ENCODE data around the gene ABI3BP. TPM values are rescaled to one million over a fixed set of nuclear protein-coding genes. Genes with fewer than 3 reads are reported as not detected.

Gene ABI3BP
- total RNA-seq, 3 donors from 2014 or later = 13.5 to 70.8 (median 47.0) TPM

- no peak overlapping the region for H3K4me3 ChIP-seq
- intact Hi-C loops (cut with DNase I, micrococcal nuclease) = no loop called here
- TF ChIP-seq CTCF (IDR thresholded peaks at IDR 0.05) = no peak
- ATAC-seq = no peak
- no peak for DNase-seq
- no peaks in the 10 kb centered on the region for H3K36me3 ChIP-seq (ENCODE audit: low read depth)
- H3K9me3 ChIP-seq = no peaks in the 10 kb centered on the region
- H3K4me1 ChIP-seq (ENCODE audit: low read depth) = no peaks in the 10 kb centered on the region
Observed at GRCh38 chr3:100802126-100802525, 191.1 kb downstream of the ABI3BP start.

- Histone ChIP-seq H3K9me3 (no peaks in the 10 kb centered on the region), H3K4me1 (ENCODE audit: low read depth) (no peaks in the 10 kb centered on the region), H3K4me3 (no peak overlapping the region), H3K36me3 (ENCODE audit: low read depth) (no peaks in the 10 kb centered on the region)
- intact Hi-C loops (cut with DNase I, micrococcal nuclease) = no loop called here
- no peak for TF ChIP-seq CTCF (IDR thresholded peaks at IDR 0.05)
- ATAC-seq = no peak
- DNase-seq = no peak
Observed at GRCh38 chr3:100798012-100798411, 195.2 kb downstream of the ABI3BP start.

- ATAC-seq = no peak
- Histone ChIP-seq H3K4me1 (ENCODE audit: low read depth) (no peaks in the 10 kb centered on the region), H3K4me3 (no peak overlapping the region), H3K9me3 (no peaks in the 10 kb centered on the region), H3K36me3 (ENCODE audit: low read depth) (no peaks in the 10 kb centered on the region)
- DNase-seq = no peak
- intact Hi-C loops (cut with DNase I, micrococcal nuclease) = no loop called here
- TF ChIP-seq CTCF (IDR thresholded peaks at IDR 0.05) = no peak
Observed at GRCh38 chr3:100796556-100796955, 196.7 kb downstream of the ABI3BP start.

GRCh38 chr3:100789579-100789978 lies 203.6 kb downstream of the ABI3BP start:
- intact Hi-C loops (cut with DNase I, micrococcal nuclease) = no loop called here
- ATAC-seq = no peak
- H3K4me3 ChIP-seq = no peak overlapping the region
- no peaks in the 10 kb centered on the region for H3K4me1 ChIP-seq (ENCODE audit: low read depth)
- no peak for DNase-seq
- H3K9me3 ChIP-seq = no peaks in the 10 kb centered on the region
- H3K36me3 ChIP-seq (ENCODE audit: low read depth) = no peaks in the 10 kb centered on the region
- TF ChIP-seq CTCF (IDR thresholded peaks at IDR 0.05) = no peak

- Histone ChIP-seq H3K4me3 (no peak overlapping the region), H3K36me3 (ENCODE audit: low read depth) (no peaks in the 10 kb centered on the region), H3K9me3 (no peaks in the 10 kb centered on the region), H3K4me1 (ENCODE audit: low read depth) (no peaks in the 10 kb centered on the region)
- intact Hi-C loops (cut with DNase I, micrococcal nuclease) = no loop called here
- TF ChIP-seq CTCF (IDR thresholded peaks at IDR 0.05) = no peak
- no peak for ATAC-seq
- no peak for DNase-seq
Observed at GRCh38 chr3:100783619-100784018, 209.6 kb downstream of the ABI3BP start.

GRCh38 chr3:100782906-100783305 lies 210.3 kb downstream of the ABI3BP start:
- H3K36me3 ChIP-seq (ENCODE audit: low read depth) = no peaks in the 10 kb centered on the region
- H3K9me3 ChIP-seq = no peaks in the 10 kb centered on the region
- DNase-seq (no peak), ATAC-seq (no peak)
- intact Hi-C loops (cut with DNase I, micrococcal nuclease) = no loop called here
- H3K4me1 ChIP-seq (ENCODE audit: low read depth) = no peaks in the 10 kb centered on the region
- H3K4me3 ChIP-seq = no peak overlapping the region
- no peak for TF ChIP-seq CTCF (IDR thresholded peaks at IDR 0.05)
